HEK293 (cell line): Measurements from ENCODE around the gene CIZ1.

Source experiments
- CTCF ChIA-PET: fragments of 350-600 bp; formaldehyde crosslinking; extraction: SDS; loops from one replicate; lab custom pipeline; 2021; ENCODE audit warnings: antibody characterized with exemption; lab: Yijun Ruan, JAX
- POLR2A ChIA-PET: fragments of 300-600 bp; formaldehyde crosslinking; extraction: SDS; loops from one replicate; lab custom pipeline; 2020; ENCODE audit warnings: antibody characterized with exemption, inconsistent platforms; lab: Yijun Ruan, JAX
- H3K27ac ChIP-seq: fragments of 200-500 bp; sonication (Bioruptor generic); 2 replicates; pipeline ENCODE4 v1.5.1; 2014; ENCODE audit warnings: low read depth, low read length, control low read depth, inconsistent platforms; ENCODE audit errors: extremely low read depth
- H3K36me3 ChIP-seq, 2 experiments: fragments of 200-500 bp in 1 of 2; sonication (Bioruptor generic) in 1 of 2; 1 replicate in 1 of 2; 2 replicates in 1 of 2; pipeline ENCODE4 v1.5.1; 2014 to 2017; ENCODE audit warnings: inconsistent platforms in 2 of 2, low read length in 2 of 2; ENCODE audit not compliant: control insufficient read depth in 2 of 2, insufficient read depth in 1 of 2
- H3K4me1 ChIP-seq: fragments of 200-500 bp; sonication (Bioruptor generic); 2 replicates; pipeline ENCODE4 v1.5.1; 2014; ENCODE audit warnings: mild to moderate bottlenecking, low read length, inconsistent platforms; ENCODE audit not compliant: control insufficient read depth, insufficient read depth
- H3K4me3 ChIP-seq: 2 replicates; pipeline ENCODE4 v1.5.1; 2011; ENCODE audit warnings: low read depth, mild to moderate bottlenecking, control low read depth, low read length, moderate library complexity
- H3K9me3 ChIP-seq: fragments of 200-500 bp; sonication (Bioruptor generic); 2 replicates; pipeline ENCODE4 v1.5.1; 2014; ENCODE audit warnings: low read depth, low read length, inconsistent platforms; ENCODE audit not compliant: control insufficient read depth, insufficient read depth
- BCL11A ChIP-seq: fragments of 450-650 bp; formaldehyde crosslinking; IDR thresholded peaks from 2 replicates; pipeline ENCODE4 v1.5.1; 2016; ENCODE audit warnings: low read depth, missing biosample characterization, missing genetic modification characterization
- KLF16 ChIP-seq: fragments of 450-650 bp; formaldehyde crosslinking; IDR thresholded peaks from 2 replicates; pipeline ENCODE4 v1.5.1; 2017; ENCODE audit warnings: missing biosample characterization, missing genetic modification characterization
- KLF9 ChIP-seq: fragments of 450-650 bp; formaldehyde crosslinking; IDR thresholded peaks from 2 replicates; pipeline ENCODE4 v1.5.1; 2016; ENCODE audit warnings: missing biosample characterization, missing genetic modification characterization, low read depth
- RBAK ChIP-seq: fragments of 450-650 bp; formaldehyde crosslinking; IDR thresholded peaks from 2 replicates; pipeline ENCODE4 v1.5.1; 2016; ENCODE audit warnings: missing biosample characterization, missing genetic modification characterization
- SP3 ChIP-seq: fragments of 450-650 bp; formaldehyde crosslinking; IDR thresholded peaks from 2 replicates; pipeline ENCODE4 v1.5.1; 2016; ENCODE audit warnings: missing biosample characterization, missing genetic modification characterization
- YY2 ChIP-seq: fragments of 450-650 bp; formaldehyde crosslinking; IDR thresholded peaks from 2 replicates; pipeline ENCODE4 v1.5.1; 2016; ENCODE audit warnings: missing biosample characterization, missing genetic modification characterization
- ZFP37 ChIP-seq: fragments of 450-650 bp; formaldehyde crosslinking; IDR thresholded peaks from 2 replicates; pipeline ENCODE4 v1.5.1; 2016; ENCODE audit warnings: missing biosample characterization, missing genetic modification characterization
- ZIC2 ChIP-seq: fragments of 450-650 bp; formaldehyde crosslinking; IDR thresholded peaks from 2 replicates; pipeline ENCODE4 v1.5.1; 2016; ENCODE audit warnings: missing biosample characterization, missing genetic modification characterization
- ZNF211 ChIP-seq: fragments of 450-650 bp; formaldehyde crosslinking; IDR thresholded peaks from 2 replicates; pipeline ENCODE4 v1.5.1; 2016; ENCODE audit warnings: low read depth, missing biosample characterization, missing genetic modification characterization
- ZNF311 ChIP-seq: fragments of 450-650 bp; formaldehyde crosslinking; IDR thresholded peaks from 2 replicates; pipeline ENCODE4 v1.5.1; 2017; ENCODE audit warnings: missing biosample characterization, missing genetic modification characterization, borderline replicate concordance
- ZNF48 ChIP-seq: fragments of 450-650 bp; formaldehyde crosslinking; IDR thresholded peaks from 2 replicates; pipeline ENCODE4 v1.5.1; 2016; ENCODE audit warnings: missing biosample characterization, missing genetic modification characterization
- ZNF558 ChIP-seq: fragments of 450-650 bp; formaldehyde crosslinking; IDR thresholded peaks from 2 replicates; pipeline ENCODE4 v1.5.1; 2016; ENCODE audit warnings: missing biosample characterization, missing genetic modification characterization
- ZNF561 ChIP-seq: fragments of 450-650 bp; IDR thresholded peaks from 2 replicates; pipeline ENCODE4 v1.5.1; 2018; ENCODE audit warnings: missing biosample characterization, missing genetic modification characterization, borderline replicate concordance
- ZNF600 ChIP-seq: fragments of 450-650 bp; formaldehyde crosslinking; IDR thresholded peaks from 2 replicates; pipeline ENCODE4 v1.5.1; 2016; ENCODE audit warnings: missing biosample characterization, missing genetic modification characterization
- ZNF624 ChIP-seq: fragments of 450-650 bp; formaldehyde crosslinking; IDR thresholded peaks from 2 replicates; pipeline ENCODE4 v1.5.1; 2017; ENCODE audit warnings: missing biosample characterization, missing genetic modification characterization
- ZNF626 ChIP-seq: fragments of 450-650 bp; sonication (Bioruptor Pico); formaldehyde crosslinking; IDR thresholded peaks from 2 replicates; pipeline ENCODE4 v1.5.1; 2018; ENCODE audit warnings: missing biosample characterization, missing genetic modification characterization, inconsistent platforms
- ZNF747 ChIP-seq: fragments of 450-650 bp; formaldehyde crosslinking; IDR thresholded peaks from 2 replicates; pipeline ENCODE4 v1.5.1; 2016; ENCODE audit warnings: missing biosample characterization, missing genetic modification characterization
- ZSCAN23 ChIP-seq: fragments of 450-650 bp; formaldehyde crosslinking; IDR thresholded peaks from 2 replicates; pipeline ENCODE4 v1.5.1; 2016; ENCODE audit warnings: missing biosample characterization, missing genetic modification characterization
- TF ChIP-seq, protein P1 (sequence below): fragments of 450-650 bp; formaldehyde crosslinking; IDR thresholded peaks from 2 replicates; pipeline ENCODE4 v1.5.1; 2017; ENCODE audit warnings: missing biosample characterization, missing genetic modification characterization
- TF ChIP-seq, protein P2 (sequence below): fragments of 450-650 bp; formaldehyde crosslinking; IDR thresholded peaks from 2 replicates; pipeline ENCODE4 v1.5.1; 2016; ENCODE audit warnings: missing biosample characterization, missing genetic modification characterization
- TF ChIP-seq, protein P3 (sequence below): fragments of 450-650 bp; formaldehyde crosslinking; IDR thresholded peaks from 2 replicates; pipeline ENCODE4 v1.5.1; 2016; ENCODE audit warnings: missing biosample characterization, missing genetic modification characterization
- TF ChIP-seq, protein P4 (sequence below): fragments of 450-650 bp; formaldehyde crosslinking; IDR thresholded peaks from 2 replicates; pipeline ENCODE4 v1.5.1; 2016; ENCODE audit warnings: missing biosample characterization, missing genetic modification characterization
- TF ChIP-seq, protein P5 (sequence below): fragments of 450-650 bp; formaldehyde crosslinking; IDR thresholded peaks from 2 replicates; pipeline ENCODE4 v1.5.1; 2016; ENCODE audit warnings: missing biosample characterization, missing genetic modification characterization

Gene CIZ1

DNA sequence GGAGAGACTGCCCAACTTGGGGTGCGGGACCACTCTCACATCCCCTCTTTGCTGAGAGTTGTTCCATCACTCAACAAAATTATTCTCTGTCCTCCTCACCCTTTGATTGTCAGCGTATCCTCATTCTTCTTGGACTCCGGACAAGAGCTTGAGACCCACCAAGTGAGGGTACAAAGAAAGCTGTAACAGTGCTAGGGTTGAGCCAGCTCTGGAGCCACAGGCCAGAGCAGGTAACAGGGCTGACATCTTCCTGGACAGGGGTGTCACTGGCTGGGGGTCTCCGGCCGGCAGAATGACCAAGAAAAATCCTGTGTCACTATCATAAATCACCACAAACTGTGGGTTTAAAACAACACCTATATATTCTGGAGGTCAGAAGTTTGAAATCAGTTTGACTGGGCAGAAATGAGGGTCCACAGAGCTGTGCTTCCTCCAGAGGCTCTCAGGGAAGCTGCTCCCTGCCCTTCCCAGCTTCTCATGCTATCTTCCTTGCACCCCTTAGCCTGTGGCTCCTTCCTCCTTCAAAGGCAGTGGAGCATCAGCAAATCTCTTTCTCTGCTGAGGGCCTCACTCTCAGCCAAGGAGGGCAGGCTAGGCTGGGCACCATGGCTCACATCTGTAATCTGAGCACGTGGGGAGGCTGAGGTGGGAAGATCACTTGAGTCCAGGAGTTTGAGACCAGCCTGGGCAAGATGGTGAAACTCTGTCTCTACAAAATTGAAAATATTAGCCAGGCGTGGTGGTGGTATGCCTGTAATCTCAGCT lies 35.5 kb downstream of the CIZ1 start (continued):
- no peak for TF ChIP-seq ZNF626 (tag by site-specific recombination)
- no peak for TF ChIP-seq ZNF624
- TF ChIP-seq KLF16 (tag by site-specific recombination) = no peak
- TF ChIP-seq BCL11A (tag by site-specific recombination) = no peak
- no peak for TF ChIP-seq YY2 (tag by site-specific recombination)
- TF ChIP-seq, protein P1, sequence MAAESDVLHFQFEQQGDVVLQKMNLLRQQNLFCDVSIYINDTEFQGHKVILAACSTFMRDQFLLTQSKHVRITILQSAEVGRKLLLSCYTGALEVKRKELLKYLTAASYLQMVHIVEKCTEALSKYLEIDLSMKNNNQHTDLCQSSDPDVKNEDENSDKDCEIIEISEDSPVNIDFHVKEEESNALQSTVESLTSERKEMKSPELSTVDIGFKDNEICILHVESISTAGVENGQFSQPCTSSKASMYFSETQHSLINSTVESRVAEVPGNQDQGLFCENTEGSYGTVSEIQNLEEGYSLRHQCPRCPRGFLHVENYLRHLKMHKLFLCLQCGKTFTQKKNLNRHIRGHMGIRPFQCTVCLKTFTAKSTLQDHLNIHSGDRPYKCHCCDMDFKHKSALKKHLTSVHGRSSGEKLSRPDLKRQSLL = no peak
- TF ChIP-seq SP3 (tag by site-specific recombination) = no peak
- no peak for TF ChIP-seq ZNF600 (tag by site-specific recombination)
- TF ChIP-seq, protein P2, sequence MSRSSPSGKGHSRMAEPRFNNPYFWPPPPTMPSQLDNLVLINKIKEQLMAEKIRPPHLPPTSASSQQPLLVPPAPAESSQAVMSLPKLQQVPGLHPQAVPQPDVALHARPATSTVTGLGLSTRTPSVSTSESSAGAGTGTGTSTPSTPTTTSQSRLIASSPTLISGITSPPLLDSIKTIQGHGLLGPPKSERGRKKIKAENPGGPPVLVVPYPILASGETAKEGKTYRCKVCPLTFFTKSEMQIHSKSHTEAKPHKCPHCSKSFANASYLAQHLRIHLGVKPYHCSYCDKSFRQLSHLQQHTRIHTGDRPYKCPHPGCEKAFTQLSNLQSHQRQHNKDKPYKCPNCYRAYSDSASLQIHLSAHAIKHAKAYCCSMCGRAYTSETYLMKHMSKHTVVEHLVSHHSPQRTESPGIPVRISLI (tag by site-specific recombination) = no peak

DNA sequence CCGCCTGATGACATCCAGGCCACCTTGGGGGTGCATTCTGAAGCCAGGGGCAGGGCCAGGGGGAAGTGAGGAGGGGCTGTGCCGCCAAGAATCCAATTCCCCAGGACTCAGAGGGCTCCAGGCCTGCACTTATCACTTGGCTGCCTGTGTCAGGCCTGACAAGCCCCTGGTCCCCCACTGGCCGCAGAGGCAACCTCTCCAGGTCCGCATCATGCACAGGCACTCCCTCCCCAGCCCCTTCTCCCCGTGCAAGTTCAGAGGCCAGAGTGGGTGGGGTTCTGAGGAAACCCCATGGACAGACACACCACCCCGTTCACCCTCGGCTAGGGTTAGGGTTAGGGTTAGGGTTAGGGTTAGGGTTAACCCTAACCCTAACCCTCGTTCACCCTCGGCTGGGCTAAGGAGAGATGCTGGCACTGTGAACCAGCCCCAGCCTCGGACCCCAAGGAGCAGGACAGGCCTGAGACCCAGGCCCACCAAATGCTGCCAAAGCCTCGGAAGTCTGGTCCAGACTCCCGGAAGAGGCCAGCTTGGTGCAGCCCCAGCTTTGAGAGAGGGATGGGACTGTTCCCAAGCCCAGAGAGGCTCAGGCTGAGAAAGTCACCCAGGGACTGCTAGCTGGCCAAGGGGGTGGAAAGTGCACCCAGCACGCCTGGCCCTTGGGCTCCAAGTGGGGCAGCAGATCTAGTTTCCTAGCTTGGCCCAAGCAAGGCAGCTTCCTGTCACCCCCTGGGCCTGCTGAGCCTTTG lies 37.3 kb downstream of the CIZ1 start:
- H3K27ac ChIP-seq = no peak overlapping the region
- POLR2A ChIA-PET = no interaction called here
- TF ChIP-seq RBAK (tag by site-specific recombination) (no peak), ZNF747 (no peak), KLF9 (tag by site-specific recombination) (no peak), ZNF600 (tag by site-specific recombination) (no peak)
- TF ChIP-seq, all 188 proteins: peak for 0
- H3K4me1 ChIP-seq = no peaks in the 10 kb centered on the region
- no peaks in the 10 kb centered on the region for H3K36me3 ChIP-seq
- CTCF ChIA-PET = interaction anchor here (1.3 kb wide), 1 partner anchor 36 kb away, joined by 5 read pairs; no protein-coding TSS in a partner anchor
- no peaks in the 10 kb centered on the region for H3K9me3 ChIP-seq
- H3K4me3 ChIP-seq = no peak overlapping the region

DNA sequence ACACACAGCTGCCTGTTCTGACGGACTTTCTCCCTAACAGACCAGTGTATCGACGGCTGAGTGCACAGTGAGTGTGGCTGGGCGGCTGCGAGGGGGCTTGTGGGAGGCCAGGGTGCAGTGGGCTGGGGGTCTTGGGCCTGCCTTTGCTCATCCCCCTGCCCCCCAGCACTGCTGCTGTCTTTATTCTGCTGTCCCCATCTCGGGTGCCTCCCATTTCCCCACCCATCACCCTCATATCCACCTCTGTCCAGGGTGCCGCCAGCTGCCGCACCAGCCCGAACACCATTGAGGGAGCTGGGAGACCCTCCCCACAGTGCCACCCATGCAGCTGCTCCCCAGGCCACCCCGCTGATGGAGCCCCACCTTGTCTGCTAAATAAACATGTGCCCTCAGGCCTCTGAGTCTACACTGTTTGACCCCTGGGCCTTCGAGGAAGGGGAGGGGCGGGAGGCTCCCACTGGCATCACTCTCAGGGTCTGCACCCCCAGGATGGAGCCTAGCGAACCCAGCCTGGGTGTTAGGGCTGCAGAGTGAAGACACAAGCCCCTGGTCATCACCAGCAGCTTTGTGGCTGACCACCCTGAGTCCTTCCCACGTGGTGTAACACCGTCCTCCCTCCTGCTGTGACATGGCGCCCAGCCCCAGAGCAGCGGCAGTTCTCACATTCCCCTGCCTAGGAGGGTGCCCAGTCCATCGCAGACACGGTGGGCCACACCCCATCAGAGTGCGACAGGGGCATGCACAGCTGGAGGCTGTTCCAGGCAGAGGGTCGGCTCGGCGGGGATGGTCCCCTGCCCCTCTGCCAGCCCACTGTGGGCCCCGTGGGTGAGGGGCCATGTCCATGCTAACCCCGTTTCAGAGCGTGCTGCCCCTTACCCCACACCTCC lies 38.1 kb downstream of the CIZ1 start:
- H3K9me3 ChIP-seq = no peaks in the 10 kb centered on the region
- H3K4me3 ChIP-seq = no peak overlapping the region
- no peaks in the 10 kb centered on the region for H3K4me1 ChIP-seq
- ChIA-PET CTCF (interaction anchor here (0.6 to 1.0 kb wide), 4 partner anchors 29 to 660 kb away, joined by 3 to 4 read pairs (median 4); partner anchors contain the start of gene SLC25A25), POLR2A (no interaction called here)
- no peak overlapping the region for H3K27ac ChIP-seq
- no peaks in the 10 kb centered on the region for H3K36me3 ChIP-seq
- TF ChIP-seq, protein P3, sequence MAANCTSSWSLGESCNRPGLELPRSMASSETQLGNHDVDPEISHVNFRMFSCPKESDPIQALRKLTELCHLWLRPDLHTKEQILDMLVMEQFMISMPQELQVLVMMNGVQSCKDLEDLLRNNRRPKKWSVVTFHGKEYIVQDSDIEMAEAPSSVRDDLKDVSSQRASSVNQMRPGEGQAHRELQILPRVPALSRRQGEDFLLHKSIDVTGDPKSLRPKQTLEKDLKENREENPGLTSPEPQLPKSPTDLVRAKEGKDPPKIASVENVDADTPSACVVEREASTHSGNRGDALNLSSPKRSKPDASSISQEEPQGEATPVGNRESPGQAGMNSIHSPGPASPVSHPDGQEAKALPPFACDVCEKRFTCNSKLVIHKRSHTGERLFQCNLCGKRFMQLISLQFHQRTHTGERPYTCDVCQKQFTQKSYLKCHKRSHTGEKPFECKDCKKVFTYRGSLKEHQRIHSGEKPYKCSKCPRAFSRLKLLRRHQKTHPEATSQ = no peak
- TF ChIP-seq, protein P4, sequence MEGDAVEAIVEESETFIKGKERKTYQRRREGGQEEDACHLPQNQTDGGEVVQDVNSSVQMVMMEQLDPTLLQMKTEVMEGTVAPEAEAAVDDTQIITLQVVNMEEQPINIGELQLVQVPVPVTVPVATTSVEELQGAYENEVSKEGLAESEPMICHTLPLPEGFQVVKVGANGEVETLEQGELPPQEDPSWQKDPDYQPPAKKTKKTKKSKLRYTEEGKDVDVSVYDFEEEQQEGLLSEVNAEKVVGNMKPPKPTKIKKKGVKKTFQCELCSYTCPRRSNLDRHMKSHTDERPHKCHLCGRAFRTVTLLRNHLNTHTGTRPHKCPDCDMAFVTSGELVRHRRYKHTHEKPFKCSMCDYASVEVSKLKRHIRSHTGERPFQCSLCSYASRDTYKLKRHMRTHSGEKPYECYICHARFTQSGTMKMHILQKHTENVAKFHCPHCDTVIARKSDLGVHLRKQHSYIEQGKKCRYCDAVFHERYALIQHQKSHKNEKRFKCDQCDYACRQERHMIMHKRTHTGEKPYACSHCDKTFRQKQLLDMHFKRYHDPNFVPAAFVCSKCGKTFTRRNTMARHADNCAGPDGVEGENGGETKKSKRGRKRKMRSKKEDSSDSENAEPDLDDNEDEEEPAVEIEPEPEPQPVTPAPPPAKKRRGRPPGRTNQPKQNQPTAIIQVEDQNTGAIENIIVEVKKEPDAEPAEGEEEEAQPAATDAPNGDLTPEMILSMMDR = no peak
- no peak for TF ChIP-seq ZNF211 (tag by site-specific recombination)
- no peak for TF ChIP-seq ZNF48
- TF ChIP-seq ZIC2 (tag by site-specific recombination) = peak; percentile 69
- TF ChIP-seq, protein P5, sequence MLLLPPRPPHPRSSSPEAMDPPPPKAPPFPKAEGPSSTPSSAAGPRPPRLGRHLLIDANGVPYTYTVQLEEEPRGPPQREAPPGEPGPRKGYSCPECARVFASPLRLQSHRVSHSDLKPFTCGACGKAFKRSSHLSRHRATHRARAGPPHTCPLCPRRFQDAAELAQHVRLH (tag by site-specific recombination) = no peak
- TF ChIP-seq ZNF558 (tag by site-specific recombination) = no peak
- no peak for TF ChIP-seq ZFP37
- TF ChIP-seq ZSCAN23 = no peak
- no peak for TF ChIP-seq ZNF311
- TF ChIP-seq ZNF600 (tag by site-specific recombination) = no peak
- TF ChIP-seq, protein P1 = no peak
- no peak for TF ChIP-seq ZNF561
